C4-2B (cell line): ENCODE data around the gene SCAF8.

ENCODE experiments used
- ZFX ChIP-seq: fragments of 450-650 bp; IDR thresholded peaks from 2 replicates; pipeline ENCODE4 v1.6.1; 2017
- TF ChIP-seq, protein P1 (sequence below): fragments of 450-650 bp; conservative IDR thresholded peaks from 2 replicates; pipeline ENCODE4 v1.5.1; 2017; ENCODE audit warnings: mild to moderate bottlenecking

DNA sequence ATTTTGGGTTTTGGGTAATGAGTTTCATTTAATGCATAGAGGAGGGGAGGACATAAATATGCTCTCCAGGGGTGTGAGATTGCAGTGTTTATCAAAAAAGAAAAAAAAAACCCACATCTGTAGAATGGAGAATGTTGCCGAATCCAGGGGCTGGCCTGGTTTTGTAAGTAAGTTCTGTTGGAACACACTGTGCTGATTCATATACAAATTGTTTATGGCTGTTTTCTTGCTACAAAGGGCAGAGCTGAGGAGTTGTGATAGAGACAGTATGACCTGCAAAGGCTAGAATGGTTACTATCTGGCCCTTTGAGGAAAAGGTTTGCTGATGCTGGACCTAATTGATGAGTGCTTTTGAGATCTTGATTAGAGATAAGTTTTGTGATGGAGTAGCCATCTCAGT, 30.4 kb downstream of the SCAF8 start:
- TF ChIP-seq, protein P1, sequence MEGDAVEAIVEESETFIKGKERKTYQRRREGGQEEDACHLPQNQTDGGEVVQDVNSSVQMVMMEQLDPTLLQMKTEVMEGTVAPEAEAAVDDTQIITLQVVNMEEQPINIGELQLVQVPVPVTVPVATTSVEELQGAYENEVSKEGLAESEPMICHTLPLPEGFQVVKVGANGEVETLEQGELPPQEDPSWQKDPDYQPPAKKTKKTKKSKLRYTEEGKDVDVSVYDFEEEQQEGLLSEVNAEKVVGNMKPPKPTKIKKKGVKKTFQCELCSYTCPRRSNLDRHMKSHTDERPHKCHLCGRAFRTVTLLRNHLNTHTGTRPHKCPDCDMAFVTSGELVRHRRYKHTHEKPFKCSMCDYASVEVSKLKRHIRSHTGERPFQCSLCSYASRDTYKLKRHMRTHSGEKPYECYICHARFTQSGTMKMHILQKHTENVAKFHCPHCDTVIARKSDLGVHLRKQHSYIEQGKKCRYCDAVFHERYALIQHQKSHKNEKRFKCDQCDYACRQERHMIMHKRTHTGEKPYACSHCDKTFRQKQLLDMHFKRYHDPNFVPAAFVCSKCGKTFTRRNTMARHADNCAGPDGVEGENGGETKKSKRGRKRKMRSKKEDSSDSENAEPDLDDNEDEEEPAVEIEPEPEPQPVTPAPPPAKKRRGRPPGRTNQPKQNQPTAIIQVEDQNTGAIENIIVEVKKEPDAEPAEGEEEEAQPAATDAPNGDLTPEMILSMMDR: no peak
- no peak for TF ChIP-seq ZFX
